HFFc6 (cell line): Measurements from ENCODE around the gene TSN. TPM values are rescaled to one million over a fixed set of nuclear protein-coding genes. Genes with fewer than 3 reads are reported as not detected.
A peak's percentile ranks its signal among the peaks of the same experiment; 100 is the strongest.
"Not testable (repeated sequence)": the region's sequence is repeated elsewhere in the genome, so short reads cannot be mapped to it uniquely, and the experiment has no call there.

Experiments
- DNase-seq: peaks from one replicate; pipeline ENCODE4 v3.0.0-alpha.2; 2018
- H3K27ac Mint-ChIP-seq: 2 replicates; pipeline ENCODE4 v1.8.0; 2020; ENCODE audit warnings: mild to moderate bottlenecking, mixed read lengths
- H3K27me3 Mint-ChIP-seq: 2 replicates; pipeline ENCODE4 v1.8.0; 2021; ENCODE audit warnings: mild to moderate bottlenecking, moderate library complexity, mixed read lengths; ENCODE audit not compliant: insufficient read depth
- H3K36me3 Mint-ChIP-seq: 2 replicates; pipeline ENCODE4 v1.8.0; 2021; ENCODE audit warnings: low read depth, mixed read lengths
- H3K4me1 Mint-ChIP-seq: 2 replicates; pipeline ENCODE4 v1.8.0; 2020; ENCODE audit warnings: low read depth, mixed read lengths
- H3K4me3 Mint-ChIP-seq: 2 replicates; pipeline ENCODE4 v1.8.0; 2020; ENCODE audit warnings: mild to moderate bottlenecking, moderate library complexity, mixed read lengths
- H3K9me3 Mint-ChIP-seq: 2 replicates; pipeline ENCODE4 v1.8.0; 2020; ENCODE audit warnings: mild to moderate bottlenecking, mixed read lengths
- total RNA-seq, 6 experiments: library from RNA; stranded (reverse); fragmentation: NEBNext Ultra II Directional; extraction: Animal tissue kit (Norgen Biotek cat#: 25700); gene quantifications; 2 replicates in 1 of 6; 3 replicates in 5 of 6; pipeline ENCODE4 v1.2.3, GENCODE V29; 2021
- TF ChIP-seq, protein P1 (sequence below): fragments of 200-600 bp; sonication (generic); IDR thresholded peaks from 2 replicates; pipeline ENCODE4 v1.5.0; 2021; ENCODE audit warnings: antibody characterized with exemption, mild to moderate bottlenecking

TSN gene
- total RNA-seq, 6 experiments from 2014 or later: 74.8 to 91.2 (median 83.2) TPM

GRCh38 chr2:121710470-121711170 lies 44.8 kb upstream of the TSN start:
- no peak for DNase-seq
- Mint-ChIP-seq H3K9me3 (no peaks in the 10 kb centered on the region), H3K4me1 (peaks cover 26% of the 10 kb centered on the region), H3K36me3 (no peaks in the 10 kb centered on the region), H3K27ac (peak overlapping the region; percentile 46), H3K27me3 (peaks cover 6% of the 10 kb centered on the region), H3K4me3 (peak overlapping the region; percentile 33)
- TF ChIP-seq, protein P1, sequence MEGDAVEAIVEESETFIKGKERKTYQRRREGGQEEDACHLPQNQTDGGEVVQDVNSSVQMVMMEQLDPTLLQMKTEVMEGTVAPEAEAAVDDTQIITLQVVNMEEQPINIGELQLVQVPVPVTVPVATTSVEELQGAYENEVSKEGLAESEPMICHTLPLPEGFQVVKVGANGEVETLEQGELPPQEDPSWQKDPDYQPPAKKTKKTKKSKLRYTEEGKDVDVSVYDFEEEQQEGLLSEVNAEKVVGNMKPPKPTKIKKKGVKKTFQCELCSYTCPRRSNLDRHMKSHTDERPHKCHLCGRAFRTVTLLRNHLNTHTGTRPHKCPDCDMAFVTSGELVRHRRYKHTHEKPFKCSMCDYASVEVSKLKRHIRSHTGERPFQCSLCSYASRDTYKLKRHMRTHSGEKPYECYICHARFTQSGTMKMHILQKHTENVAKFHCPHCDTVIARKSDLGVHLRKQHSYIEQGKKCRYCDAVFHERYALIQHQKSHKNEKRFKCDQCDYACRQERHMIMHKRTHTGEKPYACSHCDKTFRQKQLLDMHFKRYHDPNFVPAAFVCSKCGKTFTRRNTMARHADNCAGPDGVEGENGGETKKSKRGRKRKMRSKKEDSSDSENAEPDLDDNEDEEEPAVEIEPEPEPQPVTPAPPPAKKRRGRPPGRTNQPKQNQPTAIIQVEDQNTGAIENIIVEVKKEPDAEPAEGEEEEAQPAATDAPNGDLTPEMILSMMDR: no peak

DNA sequence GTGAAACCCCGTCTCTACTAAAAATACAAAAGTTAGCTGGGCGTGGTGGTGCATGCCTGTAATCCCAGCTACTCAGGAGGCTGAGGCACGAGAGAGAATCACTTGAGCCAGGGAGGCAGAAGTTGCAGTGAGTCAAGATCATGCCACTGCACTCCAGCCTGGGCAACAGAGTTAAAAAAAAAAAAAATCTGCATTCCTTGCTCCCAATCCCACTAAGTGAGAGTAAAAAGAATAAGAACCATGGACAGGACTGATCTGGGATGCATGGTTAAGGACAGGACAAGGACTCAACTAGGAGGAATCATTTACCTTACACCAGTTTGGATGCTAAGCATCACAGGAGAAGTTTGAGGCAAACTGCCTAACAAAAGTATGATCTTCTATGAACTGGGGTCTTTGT lies 44.0 kb upstream of the TSN start:
- H3K4me1 Mint-ChIP-seq: peaks cover 26% of the 10 kb centered on the region
- not testable (repeated sequence) for H3K9me3 Mint-ChIP-seq, H3K36me3 Mint-ChIP-seq, H3K27ac Mint-ChIP-seq, H3K27me3 Mint-ChIP-seq, H3K4me3 Mint-ChIP-seq
- DNase-seq: peak; percentile 32

GRCh38 chr2:121716126-121716525 lies 39.3 kb upstream of the TSN start:
- Mint-ChIP-seq H3K4me1 (peaks cover 11% of the 10 kb centered on the region), H3K4me3 (no peak overlapping the region), H3K36me3 (no peaks in the 10 kb centered on the region), H3K9me3 (no peaks in the 10 kb centered on the region), H3K27me3 (peaks cover 2% of the 10 kb centered on the region; the same call in 1 of the 2 replicates), H3K27ac (no peak overlapping the region)
- TF ChIP-seq, protein P1: no peak
- DNase-seq: no peak

DNA sequence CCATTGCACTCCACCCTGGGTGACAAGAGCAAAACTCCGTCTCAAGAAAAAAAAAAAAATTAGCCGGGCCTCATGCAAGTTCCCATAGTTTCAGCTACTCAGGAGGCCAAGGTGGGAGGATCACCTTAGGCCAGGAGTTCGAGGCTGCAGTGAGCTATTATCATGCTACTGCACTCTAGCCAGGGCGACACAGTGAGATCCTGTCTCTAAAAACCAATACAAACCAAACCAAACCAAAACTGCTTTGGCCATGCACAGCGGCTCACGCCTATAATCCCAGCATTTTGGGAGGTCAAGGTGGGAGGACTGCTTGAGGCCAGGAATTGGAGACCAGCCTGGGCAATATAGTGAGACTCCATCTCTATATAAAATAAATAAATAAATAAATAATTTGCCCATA lies 37.9 kb upstream of the TSN start:
- peaks cover 2% of the 10 kb centered on the region; the same call in 1 of the 2 replicates for H3K27me3 Mint-ChIP-seq
- TF ChIP-seq, protein P1: no peak
- H3K36me3 Mint-ChIP-seq: no peaks in the 10 kb centered on the region
- no peak overlapping the region for H3K27ac Mint-ChIP-seq
- H3K4me1 Mint-ChIP-seq: peaks cover 20% of the 10 kb centered on the region
- DNase-seq: no peak
- no peaks in the 10 kb centered on the region for H3K9me3 Mint-ChIP-seq
- no peak overlapping the region for H3K4me3 Mint-ChIP-seq

- TF ChIP-seq, protein P1: no peak
- H3K36me3 Mint-ChIP-seq: peaks cover 6% of the 10 kb centered on the region; the same call in 1 of the 2 replicates
- peak overlapping the region; percentile 82 for H3K27ac Mint-ChIP-seq
- DNase-seq: peak; percentile 86
- peaks cover 39% of the 10 kb centered on the region for H3K4me1 Mint-ChIP-seq
- H3K9me3 Mint-ChIP-seq: no peaks in the 10 kb centered on the region
- no peaks in the 10 kb centered on the region for H3K27me3 Mint-ChIP-seq
- peak overlapping the region; percentile 59 for H3K4me3 Mint-ChIP-seq
Observed at GRCh38 chr2:121721926-121722325, 33.5 kb upstream of the TSN start.

DNA sequence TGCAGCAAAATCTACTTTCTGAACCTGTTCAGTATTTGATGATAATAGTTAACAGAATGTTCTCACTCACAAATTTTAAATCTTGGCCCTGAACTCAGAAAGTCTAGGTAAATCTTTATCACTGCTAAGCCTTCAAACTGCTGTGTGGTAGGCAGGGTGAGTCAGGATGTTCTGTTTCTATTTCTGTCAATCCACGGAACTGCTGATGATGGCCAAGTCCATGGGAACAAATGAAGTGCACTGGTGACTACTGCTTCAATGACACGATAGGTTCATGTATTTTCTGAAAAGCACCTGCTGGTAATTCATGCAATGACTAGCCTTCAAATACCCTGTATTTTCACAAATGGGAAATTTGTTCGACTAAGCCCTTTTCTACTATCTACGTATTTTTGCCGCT lies 33.0 kb upstream of the TSN start:
- peak overlapping the region; percentile 82 for H3K27ac Mint-ChIP-seq
- peak; percentile 84 for DNase-seq
- peak overlapping the region; percentile 59 for H3K4me3 Mint-ChIP-seq
- H3K9me3 Mint-ChIP-seq: no peaks in the 10 kb centered on the region
- H3K36me3 Mint-ChIP-seq: peaks cover 11% of the 10 kb centered on the region
- H3K27me3 Mint-ChIP-seq: no peaks in the 10 kb centered on the region
- TF ChIP-seq, protein P1: no peak; the same call in 1 of the 2 replicates
- peaks cover 39% of the 10 kb centered on the region for H3K4me1 Mint-ChIP-seq
